GM12875 (cell line): ENCODE results near the gene LKAAEAR1.

Source experiments
- H3K4me3 ChIP-seq: one replicate; pipeline ENCODE4 v1.5.1; 2011; ENCODE audit warnings: low read depth, low read length, control low read depth
- CTCF ChIP-seq: IDR thresholded peaks from 2 replicates; pipeline ENCODE4 v1.5.1; 2011; ENCODE audit warnings: low read depth, mild to moderate bottlenecking, control low read depth, inconsistent platforms, low read length, moderate library complexity, borderline replicate concordance; ENCODE audit not compliant: insufficient read depth

LKAAEAR1 gene

GRCh38 chr20:64043768-64044167 lies 40.4 kb downstream of the LKAAEAR1 start:
- H3K4me3 ChIP-seq, result no peak overlapping the region
- no peak for TF ChIP-seq CTCF

- peak overlapping the region; percentile 18 for H3K4me3 ChIP-seq
Measured at GRCh38 chr20:64042054-64042781, 42.0 kb downstream of the LKAAEAR1 start.

GRCh38 chr20:64041781-64042053 lies 42.5 kb downstream of the LKAAEAR1 start:
- H3K4me3 ChIP-seq, result no peak overlapping the region
- TF ChIP-seq CTCF, result no peak

More at GRCh38 chr20:64042054-64042781, 42.0 kb downstream of the LKAAEAR1 start:
- no peak for TF ChIP-seq CTCF

- TF ChIP-seq CTCF, result no peak
- no peak overlapping the region for H3K4me3 ChIP-seq
Measured at GRCh38 chr20:64041040-64041780, 43.0 kb downstream of the LKAAEAR1 start.

GRCh38 chr20:64040231-64041039 lies 43.8 kb downstream of the LKAAEAR1 start:
- no peak overlapping the region for H3K4me3 ChIP-seq
- no peak for TF ChIP-seq CTCF

- H3K4me3 ChIP-seq, result peak overlapping the region; percentile 45
- TF ChIP-seq CTCF, result no peak
Measured at GRCh38 chr20:64039293-64040160, 44.7 kb downstream of the LKAAEAR1 start.
